ES-I3 (cell line): ENCODE results near the gene ZNF625.
"Not testable (repeated sequence)": the region's sequence is repeated elsewhere in the genome, so short reads cannot be mapped to it uniquely, and the experiment has no call there.

Experiments
- H3K36me3 ChIP-seq: 2 replicates; pipeline ENCODE4 v1.6.1; 2013; ENCODE audit warnings: mild to moderate bottlenecking, low read length, control low read depth, moderate library complexity; ENCODE audit not compliant: insufficient read depth
- H3K4me1 ChIP-seq: 2 replicates; pipeline ENCODE4 v1.6.1; 2013; ENCODE audit warnings: mild to moderate bottlenecking, control low read depth, low read length; ENCODE audit not compliant: insufficient read depth
- H3K9ac ChIP-seq: 2 replicates; pipeline ENCODE4 v1.6.1; 2013; ENCODE audit warnings: low read depth, mild to moderate bottlenecking, low read length, moderate library complexity
- H3K9me3 ChIP-seq: 2 replicates; pipeline ENCODE4 v1.6.1; 2013; ENCODE audit warnings: mild to moderate bottlenecking, low read length, moderate library complexity; ENCODE audit not compliant: control insufficient read depth, insufficient read depth

The ZNF625 gene

DNA sequence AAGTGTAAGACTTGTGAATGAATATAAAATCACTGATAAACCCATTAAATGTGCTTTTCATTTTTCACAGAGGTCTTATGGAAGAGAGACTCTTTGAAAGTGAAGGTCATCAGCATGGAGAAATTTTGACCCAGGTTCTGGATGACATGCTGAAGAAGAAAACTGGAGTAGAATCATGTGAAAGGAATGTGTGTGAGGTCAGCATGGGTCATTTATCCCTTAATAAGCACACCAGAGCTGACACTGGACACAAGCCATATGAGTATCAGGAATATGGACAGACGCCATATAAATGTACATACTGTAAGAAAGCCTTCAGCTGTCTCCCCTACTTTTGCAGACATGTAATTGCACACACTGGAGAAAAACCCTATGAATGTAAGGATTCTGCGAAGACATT is 45.4 kb downstream of the ZNF625 start:
- H3K36me3 ChIP-seq, result peaks cover 20% of the 10 kb centered on the region
- peaks cover 29% of the 10 kb centered on the region for H3K9me3 ChIP-seq
- no peaks in the 10 kb centered on the region for H3K4me1 ChIP-seq
- no peak overlapping the region for H3K9ac ChIP-seq

- not testable (repeated sequence) for H3K36me3 ChIP-seq, H3K9ac ChIP-seq, H3K4me1 ChIP-seq, H3K9me3 ChIP-seq
Observed at GRCh38 chr19:12103909-12104308, 52.6 kb downstream of the ZNF625 start.

DNA sequence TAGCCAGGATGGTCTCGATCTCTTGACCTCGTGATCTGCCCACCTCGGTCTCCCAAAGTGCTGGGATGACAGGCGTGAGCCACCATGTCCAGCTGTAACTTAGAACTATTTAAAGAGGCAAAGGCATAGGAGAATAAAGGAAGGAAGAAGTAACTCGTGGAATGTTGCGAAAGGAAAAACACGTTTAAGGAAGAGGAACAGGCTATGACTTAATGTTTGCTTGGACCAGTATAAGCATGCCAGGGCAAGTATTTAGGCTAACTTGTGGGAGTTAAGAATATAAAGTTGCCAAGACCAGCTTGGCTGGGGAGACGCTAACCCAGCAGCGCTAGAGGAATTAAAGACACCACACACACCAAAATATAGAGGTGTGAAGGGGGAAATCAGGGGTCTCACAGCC is 58.5 kb downstream of the ZNF625 start:
- no peaks in the 10 kb centered on the region; the same call in 1 of the 2 replicates for H3K36me3 ChIP-seq
- H3K9ac ChIP-seq, result no peak overlapping the region
- H3K4me1 ChIP-seq, result no peaks in the 10 kb centered on the region
- H3K9me3 ChIP-seq, result 0 out of 2 replicates have a peak, but pooled peaks cover 5% of the 10 kb centered on the region

- Histone ChIP-seq H3K9me3 (0 out of 2 replicates have a peak, but pooled peaks cover 5% of the 10 kb centered on the region), H3K4me1 (no peaks in the 10 kb centered on the region), H3K9ac (no peak overlapping the region), H3K36me3 (no peaks in the 10 kb centered on the region; the same call in 1 of the 2 replicates)
Observed at GRCh38 chr19:12095111-12095790, 61.3 kb downstream of the ZNF625 start.
